SU-DHL-6 (cell line): ENCODE results near the gene ATG101.
A peak's percentile ranks its signal among the peaks of the same experiment; 100 is the strongest.

Source experiments
- H2AFZ ChIP-seq: fragments of 200-600 bp; sonication (generic); 2 replicates; pipeline ENCODE4 v1.6.1; 2014; ENCODE audit warnings: low read depth, mild to moderate bottlenecking, moderate library complexity, mixed read lengths, antibody characterized with exemption, low read length; ENCODE audit not compliant: severe bottlenecking
- H3F3A ChIP-seq: fragments of 200-600 bp; shearing (Covaris generic); 2 replicates; pipeline ENCODE4 v1.6.0; 2016; ENCODE audit warnings: antibody characterized with exemption, mild to moderate bottlenecking; ENCODE audit not compliant: insufficient read depth
- H3K27ac ChIP-seq: fragments of 200-600 bp; sonication (generic); 2 replicates; pipeline ENCODE4 v1.5.1; 2016; ENCODE audit warnings: low read depth, mild to moderate bottlenecking, low read length, moderate library complexity, mixed read lengths
- H3K27me3 ChIP-seq: fragments of 200-600 bp; sonication (generic), shearing (Covaris generic); 2 replicates; pipeline ENCODE4 v1.6.0; 2014; ENCODE audit warnings: mild to moderate bottlenecking, low read length
- H3K36me3 ChIP-seq: fragments of 200-600 bp; sonication (generic); 2 replicates; pipeline ENCODE4 v1.6.1; 2014; ENCODE audit warnings: mild to moderate bottlenecking, low read length, mixed read lengths
- H3K4me2 ChIP-seq: fragments of 300-600, 200-600 bp; shearing (Covaris generic), sonication (generic); 2 replicates; pipeline ENCODE4 v1.6.0; 2014; ENCODE audit warnings: low read length, low read depth, mild to moderate bottlenecking; ENCODE audit not compliant: poor library complexity, severe bottlenecking
- H3K4me3 ChIP-seq: fragments of 200-600 bp; sonication (generic); 2 replicates; pipeline ENCODE4 v1.5.1; 2014; ENCODE audit warnings: antibody characterized with exemption, low read length, mild to moderate bottlenecking, mixed read lengths; ENCODE audit not compliant: insufficient read depth, poor library complexity, severe bottlenecking
- H3K79me2 ChIP-seq: fragments of 200-600 bp; sonication (generic); 2 replicates; pipeline ENCODE4 v1.6.1; 2014; ENCODE audit warnings: mild to moderate bottlenecking, low read length, moderate library complexity; ENCODE audit not compliant: insufficient read depth
- H3K9ac ChIP-seq: fragments of 200-600 bp; sonication (generic); 2 replicates; pipeline ENCODE4 v1.7.0; 2014; ENCODE audit warnings: mild to moderate bottlenecking, low read length
- H3K9me2 ChIP-seq: fragments of 200-600 bp; sonication (generic); replicated peaks from 2 replicates; pipeline ENCODE4 v1.6.1; 2014; ENCODE audit warnings: low read length; ENCODE audit not compliant: insufficient read depth
- H3K9me3 ChIP-seq: fragments of 200-600 bp; sonication (generic); 2 replicates; pipeline ENCODE4 v1.6.1; 2014; ENCODE audit warnings: low read length, mixed read lengths; ENCODE audit not compliant: insufficient read depth
- H4K20me1 ChIP-seq: fragments of 200-600 bp; sonication (generic); 2 replicates; pipeline ENCODE4 v1.6.1; 2014; ENCODE audit warnings: low read depth, mild to moderate bottlenecking, antibody characterized with exemption, low read length, moderate library complexity, mixed read lengths
- EZH2phosphoT487 ChIP-seq: fragments of 200-600 bp; sonication (generic), shearing (Covaris generic); conservative IDR thresholded peaks from 2 replicates; pipeline ENCODE4 v1.6.1; 2018; ENCODE audit warnings: mild to moderate bottlenecking, antibody characterized with exemption, low read length, moderate library complexity, mixed read lengths
- TF ChIP-seq, protein P1 (sequence below): fragments of 200-600 bp; sonication (generic); IDR thresholded peaks from one replicate; pipeline ENCODE4 v1.5.1; 2017; ENCODE audit warnings: antibody characterized with exemption, mild to moderate bottlenecking, low read length, moderate library complexity; ENCODE audit not compliant: insufficient read depth, poor library complexity, severe bottlenecking

Gene ATG101

GRCh38 chr12:52081263-52081733 lies 11.5 kb downstream of the ATG101 start:
- no peak overlapping the region for H3K4me2 ChIP-seq

DNA sequence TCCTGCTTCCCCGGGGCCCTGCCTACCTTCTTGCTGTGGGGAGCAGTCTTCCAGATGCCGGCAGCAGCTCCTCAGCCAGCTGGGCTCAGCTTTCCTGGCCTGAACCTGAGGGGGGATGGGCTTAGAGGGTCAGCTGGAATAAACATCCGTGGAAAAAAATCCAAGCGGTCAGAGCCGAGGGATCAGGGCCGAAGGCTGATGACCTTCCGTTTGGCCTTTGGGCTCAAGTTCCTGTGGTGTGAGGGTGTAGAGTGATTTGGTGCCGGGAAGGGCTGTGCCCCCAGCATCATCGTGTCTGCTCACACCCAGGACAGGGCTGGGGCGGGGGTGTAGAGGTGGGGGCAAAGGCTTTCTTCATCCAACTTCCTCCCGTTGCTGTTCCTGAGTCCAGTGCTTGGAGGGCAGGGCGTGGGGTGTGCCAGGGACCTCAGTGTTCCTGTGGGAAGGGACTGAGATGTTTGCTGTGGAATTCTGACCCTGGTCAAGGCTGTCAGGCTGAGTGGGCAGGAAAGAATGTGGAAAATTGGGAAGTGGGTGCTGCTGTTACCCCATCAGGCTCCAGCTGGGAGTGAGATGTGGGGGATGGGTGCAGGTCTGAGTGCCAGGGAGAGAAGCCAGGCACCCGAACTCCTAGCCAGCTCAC lies 12.4 kb downstream of the ATG101 start:
- no peak overlapping the region for H3K4me2 ChIP-seq
- no peaks in the 10 kb centered on the region for H3F3A ChIP-seq
- H3K79me2 ChIP-seq: no peaks in the 10 kb centered on the region
- H2AFZ ChIP-seq: no peak overlapping the region
- H3K4me3 ChIP-seq: no peak overlapping the region
- H3K9ac ChIP-seq: no peak overlapping the region
- H3K27me3 ChIP-seq: no peaks in the 10 kb centered on the region
- no peaks in the 10 kb centered on the region for H3K9me3 ChIP-seq
- TF ChIP-seq, protein P1, sequence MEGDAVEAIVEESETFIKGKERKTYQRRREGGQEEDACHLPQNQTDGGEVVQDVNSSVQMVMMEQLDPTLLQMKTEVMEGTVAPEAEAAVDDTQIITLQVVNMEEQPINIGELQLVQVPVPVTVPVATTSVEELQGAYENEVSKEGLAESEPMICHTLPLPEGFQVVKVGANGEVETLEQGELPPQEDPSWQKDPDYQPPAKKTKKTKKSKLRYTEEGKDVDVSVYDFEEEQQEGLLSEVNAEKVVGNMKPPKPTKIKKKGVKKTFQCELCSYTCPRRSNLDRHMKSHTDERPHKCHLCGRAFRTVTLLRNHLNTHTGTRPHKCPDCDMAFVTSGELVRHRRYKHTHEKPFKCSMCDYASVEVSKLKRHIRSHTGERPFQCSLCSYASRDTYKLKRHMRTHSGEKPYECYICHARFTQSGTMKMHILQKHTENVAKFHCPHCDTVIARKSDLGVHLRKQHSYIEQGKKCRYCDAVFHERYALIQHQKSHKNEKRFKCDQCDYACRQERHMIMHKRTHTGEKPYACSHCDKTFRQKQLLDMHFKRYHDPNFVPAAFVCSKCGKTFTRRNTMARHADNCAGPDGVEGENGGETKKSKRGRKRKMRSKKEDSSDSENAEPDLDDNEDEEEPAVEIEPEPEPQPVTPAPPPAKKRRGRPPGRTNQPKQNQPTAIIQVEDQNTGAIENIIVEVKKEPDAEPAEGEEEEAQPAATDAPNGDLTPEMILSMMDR: no peak
- TF ChIP-seq EZH2phosphoT487: no peak
- no peaks in the 10 kb centered on the region for H3K36me3 ChIP-seq
- no peaks in the 10 kb centered on the region for H4K20me1 ChIP-seq
- no peaks in the 10 kb centered on the region for H3K9me2 ChIP-seq
- H3K27ac ChIP-seq: no peak overlapping the region

More at GRCh38 chr12:52081263-52081733, 11.5 kb downstream of the ATG101 start:
- Histone ChIP-seq H3K36me3 (no peaks in the 10 kb centered on the region), H4K20me1 (no peaks in the 10 kb centered on the region), H3K9ac (peak overlapping the region; percentile 5; the same call in 1 of the 2 replicates), H3K27ac (no peak overlapping the region), H2AFZ (no peak overlapping the region), H3K9me2 (no peaks in the 10 kb centered on the region), H3F3A (no peaks in the 10 kb centered on the region), H3K9me3 (no peaks in the 10 kb centered on the region), H3K27me3 (no peaks in the 10 kb centered on the region), H3K4me3 (no peak overlapping the region), H3K79me2 (no peaks in the 10 kb centered on the region)
- no peak for TF ChIP-seq EZH2phosphoT487
- TF ChIP-seq, protein P1: no peak

GRCh38 chr12:52082669-52082987 lies 12.8 kb downstream of the ATG101 start:
- Histone ChIP-seq H3K4me3 (no peak overlapping the region), H3K9me2 (no peaks in the 10 kb centered on the region), H3K27ac (no peak overlapping the region), H3K27me3 (no peaks in the 10 kb centered on the region), H3F3A (no peaks in the 10 kb centered on the region), H3K36me3 (no peaks in the 10 kb centered on the region), H3K4me2 (no peak overlapping the region), H2AFZ (no peak overlapping the region), H3K9ac (no peak overlapping the region), H3K9me3 (no peaks in the 10 kb centered on the region), H3K79me2 (no peaks in the 10 kb centered on the region), H4K20me1 (no peaks in the 10 kb centered on the region)
- TF ChIP-seq EZH2phosphoT487: no peak
- TF ChIP-seq, protein P1: no peak
